H1 (cell line): ENCODE measurements around the gene PRICKLE2. TPM values are rescaled to one million over a fixed set of nuclear protein-coding genes. Genes with fewer than 3 reads are reported as not detected.

Experiments
- ATF2 ChIP-seq: IDR thresholded peaks from 2 replicates; pipeline ENCODE4 v1.6.1; 2012; ENCODE audit warnings: low read length, inconsistent platforms
- BRCA1 ChIP-seq: IDR thresholded peaks from 2 replicates; pipeline ENCODE4 v1.6.1; 2012; ENCODE audit warnings: low read depth, low read length, improper control_type of control experiment
- CBX5 ChIP-seq: fragments of 300-800, 300-1000 bp; sonication (generic); IDR thresholded peaks from 2 replicates; pipeline ENCODE4 v1.7.1; 2016; ENCODE audit warnings: antibody characterized with exemption, low read length, low read depth
- CREB1 ChIP-seq: IDR thresholded peaks from 2 replicates; pipeline ENCODE4 v1.6.1; 2012; ENCODE audit warnings: inconsistent platforms
- CTCF ChIP-seq, 3 experiments: IDR thresholded peaks; 1 replicate in 2 of 3; 2 replicates in 1 of 3; pipeline versions ENCODE4 v1.5.1 to v1.6.1; 2011; ENCODE audit warnings: low read length in 3 of 3, mild to moderate bottlenecking in 3 of 3, inconsistent platforms in 2 of 3, low read depth in 1 of 3, moderate library complexity in 1 of 3; ENCODE audit not compliant: insufficient read depth in 1 of 3; ENCODE audit errors: control extremely low read depth in 1 of 3
- GTF2F1 ChIP-seq: IDR thresholded peaks from 2 replicates; pipeline ENCODE4 v1.6.1; 2012; ENCODE audit warnings: low read depth, low read length, improper control_type of control experiment, borderline replicate concordance
- KDM4A ChIP-seq: IDR thresholded peaks from one replicate; pipeline ENCODE4 v1.7.1; 2012; ENCODE audit warnings: low read depth, mild to moderate bottlenecking, moderate library complexity, low read length, inconsistent platforms; ENCODE audit not compliant: severe bottlenecking
- MAX ChIP-seq: IDR thresholded peaks from 2 replicates; pipeline ENCODE4 v1.6.1; 2012; ENCODE audit warnings: inconsistent platforms
- RFX5 ChIP-seq: IDR thresholded peaks from 2 replicates; pipeline ENCODE4 v1.6.1; 2011; ENCODE audit warnings: low read depth, low read length, improper control_type of control experiment, borderline replicate concordance
- SAP30 ChIP-seq: fragments of 300-600 bp; sonication (generic); IDR thresholded peaks from 2 replicates; pipeline ENCODE4 v1.7.1; 2012; ENCODE audit warnings: low read length, moderate library complexity, mild to moderate bottlenecking, inconsistent platforms; ENCODE audit not compliant: insufficient read depth, insufficient replicate concordance
- SIRT6 ChIP-seq: IDR thresholded peaks from one replicate; pipeline ENCODE4 v1.7.1; 2012; ENCODE audit warnings: low read length, inconsistent platforms
- TAF1 ChIP-seq: IDR thresholded peaks from 2 replicates; pipeline ENCODE4 v1.6.1; 2011; ENCODE audit warnings: mild to moderate bottlenecking, low read depth, low read length
- TCF12 ChIP-seq: IDR thresholded peaks from 2 replicates; pipeline ENCODE4 v1.6.1; 2011; ENCODE audit warnings: low read depth, mild to moderate bottlenecking, low read length
- YY1 ChIP-seq: IDR thresholded peaks from 2 replicates; pipeline ENCODE4 v1.6.1; 2011; ENCODE audit warnings: low read depth, mild to moderate bottlenecking, low read length
- ZNF274 ChIP-seq: IDR thresholded peaks from 2 replicates; pipeline ENCODE4 v1.7.0; 2012; ENCODE audit warnings: low read length, borderline replicate concordance; ENCODE audit errors: extremely low read depth
- polyA plus RNA-seq, 7 experiments: library from polyadenylated mRNA; depleted of rRNA in 3 of 7; stranded (reverse) in 5 of 7; unstranded in 2 of 7; fragments of >200 nt in 5 of 7; fragments of 200-250 nt in 2 of 7; gene quantifications; 1 replicate in 5 of 7; 2 replicates in 1 of 7; 4 replicates in 1 of 7; pipeline versions ENCODE4 v1.2.1 to v1.2.3, GENCODE V29; 2011 to 2013; ENCODE audit warnings: missing spikeins in 2 of 7, mixed read lengths in 2 of 7
- total RNA-seq: library from RNA; stranded (reverse); fragmentation: NEBNext Ultra II Directional; extraction: Animal tissue kit (Norgen Biotek cat#: 25700); gene quantifications from 2 replicates; pipeline ENCODE4 v1.2.1, GENCODE V29; 2021

The PRICKLE2 gene
- total and polyA plus RNA-seq, 2 of the 8 experiments (the other 6 are each of a cell fraction or from before 2014, with no cell fraction given): 2.9 to 8.0 TPM

GRCh38 chr3:64224826-64225610 is at the start of gene PRICKLE2 (continued):
- TF ChIP-seq SIRT6 (no peak), RFX5 (no peak), BRCA1 (no peak), GTF2F1 (no peak), SAP30 (no peak), CBX5 (no peak), ZNF274 (no peak), ATF2 (no peak), YY1 (no peak), CTCF (IDR thresholded peaks at IDR 0.05; ENCODE audit: control extremely low read depth in 1 of 3, insufficient read depth in 1 of 3, low read depth in 1 of 3, low read length in 3 of 3) (peak in 2 of 3 experiments; percentile 17 to 18; a peak in 2 of 4 replicates), CREB1 (peak; percentile 89), TCF12 (no peak), KDM4A (no peak), MAX (peak; percentile 31; the same call in 1 of the 2 replicates), TAF1 (0 out of 2 replicates have a peak, but pooled peaks have one; percentile 13)
